ENCODE measurements around the gene NME4.

NME4 gene

DNA sequence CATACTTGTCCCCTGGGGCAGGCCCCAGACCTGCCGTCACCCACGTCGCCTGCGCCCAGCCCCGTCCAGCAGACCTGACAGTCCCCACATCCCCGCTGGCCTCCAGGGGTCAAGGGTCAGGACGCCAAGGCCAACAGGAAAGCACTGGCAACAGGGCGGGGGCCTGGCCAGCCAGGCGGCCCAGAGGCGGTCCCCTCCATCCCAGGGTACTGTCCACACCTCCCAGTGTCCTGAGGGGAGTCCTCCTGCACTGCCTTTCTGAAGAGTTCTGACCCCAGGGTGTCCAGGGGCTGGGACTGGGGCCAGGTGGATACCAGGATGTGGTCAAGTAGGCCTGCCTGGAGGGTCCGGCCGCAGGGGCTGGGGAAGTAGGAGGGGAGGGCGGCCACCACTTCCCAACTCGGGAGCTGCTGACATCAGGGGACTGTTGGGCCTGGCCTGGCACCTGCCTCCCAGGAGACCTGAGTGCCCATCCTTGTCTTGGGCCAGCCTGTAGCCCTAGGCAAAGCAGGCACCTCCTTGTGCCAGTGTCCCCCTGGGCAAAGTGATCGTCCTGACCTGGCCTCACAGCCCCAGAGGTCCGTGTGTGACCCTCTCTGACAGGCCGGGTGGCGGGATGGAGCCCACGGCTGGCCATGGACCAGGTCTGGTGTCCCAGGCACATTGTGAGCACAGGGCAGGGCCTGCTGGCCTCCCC lies 37.8 kb upstream of the NME4 start:
- peak overlapping the region; percentile 92 for H2AK5ac ChIP-seq (ENCODE audit: low read depth, low read length)
- WGBS, 2 donors (ENCODE audit: extremely low coverage in 2 of 2, insufficient read length in 2 of 2, insufficient replicate concordance in 1 of 2): no CpG with 5 or more reads among the region's 19 CpGs

DNA sequence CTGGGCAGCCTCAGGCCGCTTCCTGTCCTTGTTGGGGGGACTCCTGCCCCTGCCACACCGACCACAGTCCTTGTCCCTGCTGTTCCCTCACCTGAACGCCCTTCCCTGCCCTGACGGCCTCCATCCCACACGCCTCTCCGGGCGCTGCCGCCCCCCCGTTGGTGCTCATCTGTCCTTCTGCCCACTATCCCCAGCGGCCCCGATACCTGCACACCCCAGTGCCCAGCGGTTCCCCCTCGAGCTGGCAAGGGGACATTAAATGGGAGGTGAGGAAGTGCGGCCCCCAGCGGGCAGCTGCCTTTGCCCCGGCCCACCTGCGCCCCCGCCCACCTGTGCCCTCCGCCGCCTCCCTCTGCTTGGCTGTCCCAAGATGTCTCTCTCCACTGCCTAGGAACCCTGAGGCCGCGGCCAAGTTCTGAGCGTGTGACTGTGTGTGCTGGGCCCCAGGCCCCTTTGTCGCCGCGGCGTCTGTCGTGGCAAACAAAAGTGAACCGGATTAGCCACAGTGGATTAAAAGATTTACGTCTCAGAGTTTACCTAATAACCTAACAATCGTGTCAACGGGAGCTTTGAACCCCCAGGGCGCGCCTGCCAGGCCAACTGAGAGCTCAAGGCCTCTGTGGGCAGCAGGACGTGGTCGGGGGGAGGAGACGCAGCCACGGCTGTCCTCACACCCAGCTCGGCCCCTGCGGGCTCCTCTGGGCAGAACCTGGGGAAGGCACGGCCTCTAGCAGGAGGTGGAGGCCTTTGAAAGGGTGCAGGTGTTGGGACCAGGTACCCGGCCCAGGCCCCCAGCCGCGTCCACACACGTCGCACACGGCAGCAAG lies 36.9 kb upstream of the NME4 start:
- peaks cover 0 to 11% of the 10 kb centered on the region in 2 donors for H3K4me1 ChIP-seq (ENCODE audit: control insufficient read depth in 2 of 2, insufficient read depth in 1 of 2, low read depth in 1 of 2, low read length in 2 of 2)
- peak overlapping the region; percentile 99 for H3K14ac ChIP-seq (ENCODE audit: low read length)
- H3K4me3 ChIP-seq (ENCODE audit: low read length in 2 of 2): no peak overlapping the region
- no peak overlapping the region for H2AFZ ChIP-seq (ENCODE audit: low read length)
- H3K27ac ChIP-seq (replicated peaks; ENCODE audit: low read length): no peak overlapping the region
- no peak overlapping the region for H2BK5ac ChIP-seq (ENCODE audit: low read length)
- H4K8ac ChIP-seq (ENCODE audit: low read depth, low read length): no peak overlapping the region
- peaks cover 0 to 2% (median 0%) of the 10 kb centered on the region in 3 experiments for H3K27me3 ChIP-seq (ENCODE audit: control insufficient read depth in 3 of 3, insufficient read depth in 3 of 3, low read depth in 1 of 3, low read length in 3 of 3)
- H3K36me3 ChIP-seq (replicated peaks in 1 of 2; ENCODE audit: control insufficient read depth in 2 of 2, insufficient read depth in 2 of 2, low read length in 2 of 2): no peaks in the 10 kb centered on the region
- peak overlapping the region; percentile 27 for H3K18ac ChIP-seq (ENCODE audit: low read length)
- no peak overlapping the region for H3K4ac ChIP-seq (ENCODE audit: low read length)
- H3K4me2 ChIP-seq (ENCODE audit: insufficient read depth, low read length, poor library complexity, severe bottlenecking): no peak overlapping the region
- H2BK12ac ChIP-seq (ENCODE audit: low read length): peak overlapping the region; percentile 90
- H3K23ac ChIP-seq (ENCODE audit: low read depth, low read length, poor library complexity): peak overlapping the region; percentile 89
- no peak overlapping the region for H4K91ac ChIP-seq (ENCODE audit: low read depth, low read length, poor library complexity)
- peak overlapping the region; percentile 72 for H2BK15ac ChIP-seq (ENCODE audit: low read length)
- WGBS, 2 donors (ENCODE audit: extremely low coverage in 2 of 2, insufficient read length in 2 of 2, insufficient replicate concordance in 1 of 2): no CpG with 5 or more reads among the region's 47 CpGs
- no peak overlapping the region for H2BK120ac ChIP-seq (ENCODE audit: low read depth, low read length)
- H3K79me1 ChIP-seq (ENCODE audit: low read depth, low read length): peaks cover 7% of the 10 kb centered on the region
- H3K9ac ChIP-seq (ENCODE audit: low read depth, low read length, poor library complexity): peak overlapping the region; percentile 37
- H3K9me3 ChIP-seq (replicated peaks in 1 of 2; ENCODE audit: control insufficient read depth in 2 of 2, insufficient read depth in 1 of 2, low read depth in 1 of 2, low read length in 2 of 2): no peaks in the 10 kb centered on the region
- no peak for DNase-seq (ENCODE audit: low spot score)
- peak overlapping the region; percentile 92 for H2AK5ac ChIP-seq (ENCODE audit: low read depth, low read length)

More for the DNA sequence above, 37.8 kb upstream of the NME4 start:
- H3K36me3 ChIP-seq (replicated peaks in 1 of 2; ENCODE audit: control insufficient read depth in 2 of 2, insufficient read depth in 2 of 2, low read length in 2 of 2): no peaks in the 10 kb centered on the region
- H2BK5ac ChIP-seq (ENCODE audit: low read length): no peak overlapping the region
- H3K79me1 ChIP-seq (ENCODE audit: low read depth, low read length): peaks cover 7% of the 10 kb centered on the region
- no peak for DNase-seq (ENCODE audit: low spot score)
- peak overlapping the region; percentile 72 for H2BK15ac ChIP-seq (ENCODE audit: low read length)
- no peak overlapping the region for H4K91ac ChIP-seq (ENCODE audit: low read depth, low read length, poor library complexity)
- peaks cover 0 to 5% (median 2%) of the 10 kb centered on the region in 3 experiments for H3K27me3 ChIP-seq (ENCODE audit: control insufficient read depth in 3 of 3, insufficient read depth in 3 of 3, low read depth in 1 of 3, low read length in 3 of 3)
- H2AFZ ChIP-seq (ENCODE audit: low read length): peak overlapping the region; percentile 49
- no peak overlapping the region for H3K4me3 ChIP-seq (ENCODE audit: low read length in 2 of 2)
- H3K23ac ChIP-seq (ENCODE audit: low read depth, low read length, poor library complexity): peak overlapping the region; percentile 55
- no peak overlapping the region for H3K4me2 ChIP-seq (ENCODE audit: insufficient read depth, low read length, poor library complexity, severe bottlenecking)
- peaks cover 0 to 11% of the 10 kb centered on the region in 2 donors for H3K4me1 ChIP-seq (ENCODE audit: control insufficient read depth in 2 of 2, insufficient read depth in 1 of 2, low read depth in 1 of 2, low read length in 2 of 2)
- peak overlapping the region; percentile 82 for H4K8ac ChIP-seq (ENCODE audit: low read depth, low read length)
- peak overlapping the region; percentile 71 for H3K14ac ChIP-seq (ENCODE audit: low read length)
- no peak overlapping the region for H3K4ac ChIP-seq (ENCODE audit: low read length)
- H3K9ac ChIP-seq (ENCODE audit: low read depth, low read length, poor library complexity): no peak overlapping the region
- peak overlapping the region; percentile 57 for H3K18ac ChIP-seq (ENCODE audit: low read length)
- H2BK12ac ChIP-seq (ENCODE audit: low read length): peak overlapping the region; percentile 22
- no peaks in the 10 kb centered on the region for H3K9me3 ChIP-seq (replicated peaks in 1 of 2; ENCODE audit: control insufficient read depth in 2 of 2, insufficient read depth in 1 of 2, low read depth in 1 of 2, low read length in 2 of 2)
- H3K27ac ChIP-seq (replicated peaks; ENCODE audit: low read length): no peak overlapping the region
- no peak overlapping the region for H2BK120ac ChIP-seq (ENCODE audit: low read depth, low read length)

DNA sequence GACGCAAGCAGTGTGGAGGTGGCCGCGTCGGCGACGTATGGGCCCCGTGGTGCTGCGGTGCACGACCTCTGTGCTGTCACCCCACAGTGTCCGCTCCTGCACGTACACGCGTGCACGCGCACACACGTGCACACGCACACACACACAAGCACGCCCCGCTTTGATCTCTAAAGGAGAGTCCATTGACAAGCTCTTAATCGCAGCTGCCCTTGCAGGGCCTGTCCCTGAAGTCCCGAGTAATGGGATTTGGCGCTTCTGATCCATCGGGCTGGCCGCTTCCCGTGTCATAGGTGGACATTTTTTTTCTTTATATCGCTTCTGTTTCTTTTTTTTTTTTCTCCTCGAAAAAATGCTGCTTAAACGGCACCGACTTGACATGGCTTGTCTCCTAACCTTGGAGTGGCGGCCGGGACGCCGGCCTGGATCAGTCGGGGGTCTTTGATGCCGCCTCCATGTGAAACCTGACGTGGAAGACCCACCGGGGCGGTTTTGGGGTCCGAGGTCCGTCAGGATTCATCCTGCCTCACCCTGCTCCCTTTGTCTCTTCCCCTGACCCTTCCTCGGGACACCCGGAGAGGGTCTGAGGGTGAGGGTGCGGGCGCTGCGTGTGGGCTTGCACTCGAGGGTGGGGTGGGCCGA lies 36.2 kb upstream of the NME4 start:
- no peak overlapping the region for H3K4me3 ChIP-seq (ENCODE audit: low read length in 2 of 2)
- peak overlapping the region; percentile 89 for H3K23ac ChIP-seq (ENCODE audit: low read depth, low read length, poor library complexity)
- H3K14ac ChIP-seq (ENCODE audit: low read length): peak overlapping the region; percentile 99
- H3K4ac ChIP-seq (ENCODE audit: low read length): no peak overlapping the region
- H3K4me2 ChIP-seq (ENCODE audit: insufficient read depth, low read length, poor library complexity, severe bottlenecking): peak overlapping the region; percentile 11
- no peak overlapping the region for H3K9ac ChIP-seq (ENCODE audit: low read depth, low read length, poor library complexity)
- no peak overlapping the region for H2AFZ ChIP-seq (ENCODE audit: low read length)
- peak overlapping the region; percentile 89 for H3K18ac ChIP-seq (ENCODE audit: low read length)
- peak overlapping the region; percentile 61 for H2BK120ac ChIP-seq (ENCODE audit: low read depth, low read length)
- H3K9me3 ChIP-seq (replicated peaks in 1 of 2; ENCODE audit: control insufficient read depth in 2 of 2, insufficient read depth in 1 of 2, low read depth in 1 of 2, low read length in 2 of 2): no peaks in the 10 kb centered on the region
- H2AK5ac ChIP-seq (ENCODE audit: low read depth, low read length): peak overlapping the region; percentile 99
- H4K8ac ChIP-seq (ENCODE audit: low read depth, low read length): no peak overlapping the region
- no peak overlapping the region for H3K27ac ChIP-seq (replicated peaks; ENCODE audit: low read length)
- H2BK5ac ChIP-seq (ENCODE audit: low read length): no peak overlapping the region
- no peak for DNase-seq (ENCODE audit: low spot score)
- peak overlapping the region; percentile 13 for H2BK15ac ChIP-seq (ENCODE audit: low read length)
- WGBS, 2 donors (ENCODE audit: extremely low coverage in 2 of 2, insufficient read length in 2 of 2, insufficient replicate concordance in 1 of 2): no CpG with 5 or more reads among the region's 47 CpGs
- peaks cover 0 to 2% (median 0%) of the 10 kb centered on the region in 3 experiments for H3K27me3 ChIP-seq (ENCODE audit: control insufficient read depth in 3 of 3, insufficient read depth in 3 of 3, low read depth in 1 of 3, low read length in 3 of 3)
- peaks cover 7% of the 10 kb centered on the region for H3K79me1 ChIP-seq (ENCODE audit: low read depth, low read length)
- H4K91ac ChIP-seq (ENCODE audit: low read depth, low read length, poor library complexity): no peak overlapping the region
- peak overlapping the region; percentile 90 for H2BK12ac ChIP-seq (ENCODE audit: low read length)
- H3K36me3 ChIP-seq (replicated peaks in 1 of 2; ENCODE audit: control insufficient read depth in 2 of 2, insufficient read depth in 2 of 2, low read length in 2 of 2): no peaks in the 10 kb centered on the region
- peaks cover 0 to 11% of the 10 kb centered on the region in 2 donors for H3K4me1 ChIP-seq (ENCODE audit: control insufficient read depth in 2 of 2, insufficient read depth in 1 of 2, low read depth in 1 of 2, low read length in 2 of 2)

Measured in neuronal stem cell (in vitro differentiated cells).